Keratinocyte (primary cell): ENCODE data around the gene DDX51.

Source experiments
- CTCF ChIP-seq, 3 experiments: IDR thresholded peaks in 1 of 3; conservative IDR thresholded peaks in 1 of 3; optimal IDR thresholded peaks in 1 of 3; 2 replicates in 2 of 3; 3 replicates in 1 of 3; pipeline versions ENCODE3 to v1.5.1; 2011; ENCODE audit warnings: low read length in 3 of 3, mild to moderate bottlenecking in 3 of 3, moderate library complexity in 2 of 3, control low read depth in 1 of 3, inconsistent platforms in 1 of 3; ENCODE audit not compliant: insufficient read depth in 2 of 3; ENCODE audit errors: extremely low read depth in 1 of 3
- EZH2 ChIP-seq: IDR thresholded peaks from one replicate; pipeline ENCODE4 v1.6.1; 2012; ENCODE audit warnings: inconsistent platforms, mild to moderate bottlenecking, low read length, moderate library complexity

GRCh38 chr12:132103542-132104308 lies 40.4 kb downstream of the DDX51 start:
- TF ChIP-seq CTCF (optimal IDR thresholded peaks at IDR 0.05 in 1 of 3, IDR thresholded peaks at IDR 0.05 in 1 of 3, conservative IDR thresholded peaks at IDR 0.05 in 1 of 3; ENCODE audit: extremely low read depth in 1 of 3, insufficient read depth in 2 of 3, low read length in 3 of 3) = no peak
- no peak for TF ChIP-seq EZH2
